ENCODE measurements around the gene C5orf15. TPM values are rescaled to one million over a fixed set of nuclear protein-coding genes. Genes with fewer than 3 reads are reported as not detected.

The C5orf15 gene
- total RNA-seq, 1 donor from 2014 or later, result 120 TPM

DNA sequence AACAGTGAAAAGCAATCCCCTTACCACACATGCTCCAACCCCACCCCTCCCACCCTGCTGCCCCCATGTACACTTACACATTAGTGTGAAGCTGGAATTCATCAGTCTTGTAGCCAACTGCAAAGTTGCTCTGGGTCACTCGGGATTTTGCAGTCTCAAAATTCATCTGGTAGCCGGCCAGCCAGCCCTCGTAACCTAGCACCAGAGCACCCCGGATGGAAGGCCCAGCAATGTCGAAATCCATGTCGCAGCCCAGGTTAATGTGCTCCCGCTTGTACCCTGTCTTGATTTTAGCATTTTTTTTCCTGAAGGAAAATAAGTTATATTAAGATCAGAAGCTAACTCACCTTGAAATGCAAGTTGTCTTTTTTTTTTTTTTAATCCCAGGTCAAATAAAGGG, 12.2 kb upstream of the C5orf15 start:
- Histone ChIP-seq H3K4me1 (no peaks in the 10 kb centered on the region), H3K9me3 (ENCODE audit: low read depth) (no peaks in the 10 kb centered on the region), H4K20me1 (ENCODE audit: low read depth) (peaks cover 4% of the 10 kb centered on the region), H3K4me3 (no peak overlapping the region), H3K79me2 (ENCODE audit: low read depth) (no peaks in the 10 kb centered on the region), H3K27me3 (no peaks in the 10 kb centered on the region), H3K27ac (no peak overlapping the region), H2AFZ (replicated peaks) (no peak overlapping the region), H3K36me3 (peaks cover 6% of the 10 kb centered on the region), H3K4me2 (no peak overlapping the region), H3F3A (ENCODE audit: low read depth) (peaks cover 3% of the 10 kb centered on the region), H3K9ac (no peak overlapping the region)
- H3K27ac Mint-ChIP-seq, result no peak overlapping the region
- peaks cover 2% of the 10 kb centered on the region for H3K27me3 Mint-ChIP-seq (ENCODE audit: insufficient read depth, low read depth)
- no peak for DNase-seq (ENCODE audit: low spot score)
- peaks cover 19% of the 10 kb centered on the region for H3K36me3 Mint-ChIP-seq
- no peaks in the 10 kb centered on the region for H3K4me1 Mint-ChIP-seq
- no peaks in the 10 kb centered on the region for H3K9me3 Mint-ChIP-seq
- TF ChIP-seq EZH2phosphoT487 (IDR thresholded peaks at IDR 0.05) (no peak), CTCF (IDR thresholded peaks at IDR 0.05) (no peak), EZH2 (IDR thresholded peaks at IDR 0.05) (no peak)
- no peak overlapping the region for H3K4me3 Mint-ChIP-seq

GRCh38 chr5:133978943-133979342, 10.5 kb upstream of the C5orf15 start:
- peaks cover 3% of the 10 kb centered on the region for H3F3A ChIP-seq (ENCODE audit: low read depth)
- H3K9ac ChIP-seq, result no peak overlapping the region
- no peak overlapping the region for H3K4me3 ChIP-seq
- Mint-ChIP-seq H3K27ac (no peak overlapping the region), H3K4me3 (no peak overlapping the region), H3K36me3 (peaks cover 15% of the 10 kb centered on the region), H3K27me3 (ENCODE audit: insufficient read depth, low read depth) (peaks cover 2% of the 10 kb centered on the region), H3K4me1 (no peaks in the 10 kb centered on the region), H3K9me3 (no peaks in the 10 kb centered on the region)
- no peaks in the 10 kb centered on the region for H3K9me3 ChIP-seq (ENCODE audit: low read depth)
- no peaks in the 10 kb centered on the region for H3K27me3 ChIP-seq
- no peak for DNase-seq (ENCODE audit: low spot score)
- no peak overlapping the region for H3K4me2 ChIP-seq
- no peak overlapping the region for H2AFZ ChIP-seq (replicated peaks)
- H3K36me3 ChIP-seq, result peaks cover 6% of the 10 kb centered on the region
- no peaks in the 10 kb centered on the region for H3K79me2 ChIP-seq (ENCODE audit: low read depth)
- TF ChIP-seq EZH2 (IDR thresholded peaks at IDR 0.05) (no peak), CTCF (IDR thresholded peaks at IDR 0.05) (no peak), EZH2phosphoT487 (IDR thresholded peaks at IDR 0.05) (no peak)
- no peaks in the 10 kb centered on the region for H3K4me1 ChIP-seq
- H3K27ac ChIP-seq, result no peak overlapping the region
- peaks cover 4% of the 10 kb centered on the region for H4K20me1 ChIP-seq (ENCODE audit: low read depth)

DNA sequence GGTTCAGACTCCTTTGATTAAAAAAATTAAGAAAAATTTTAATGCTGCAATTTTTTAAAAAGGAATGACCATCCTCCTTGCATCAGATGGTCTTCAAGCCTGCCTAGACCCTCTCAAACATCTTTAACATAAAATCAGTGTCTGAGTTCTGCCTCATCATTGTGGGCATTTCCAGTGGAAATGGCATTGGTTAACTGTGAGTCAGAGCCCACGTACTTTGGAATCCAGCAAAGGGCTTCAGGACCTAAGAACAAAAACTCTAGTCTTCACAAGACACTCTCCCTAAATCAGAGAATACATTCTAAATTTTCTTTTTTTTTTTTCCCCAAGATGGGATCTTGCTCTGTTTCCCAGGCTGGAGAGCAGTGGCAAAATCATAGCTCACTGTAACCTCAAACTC, 9.4 kb upstream of the C5orf15 start:
- Histone ChIP-seq H3K79me2 (ENCODE audit: low read depth) (no peaks in the 10 kb centered on the region), H3K9me3 (ENCODE audit: low read depth) (no peaks in the 10 kb centered on the region), H3K4me2 (no peak overlapping the region), H3K4me3 (no peak overlapping the region), H2AFZ (replicated peaks) (no peak overlapping the region), H3K36me3 (peaks cover 6% of the 10 kb centered on the region), H3K27ac (no peak overlapping the region), H3K27me3 (no peaks in the 10 kb centered on the region), H3K9ac (no peak overlapping the region), H3K4me1 (no peaks in the 10 kb centered on the region), H4K20me1 (ENCODE audit: low read depth) (peaks cover 4% of the 10 kb centered on the region), H3F3A (ENCODE audit: low read depth) (peaks cover 3% of the 10 kb centered on the region)
- Mint-ChIP-seq H3K4me3 (no peak overlapping the region), H3K27me3 (ENCODE audit: insufficient read depth, low read depth) (peaks cover 2% of the 10 kb centered on the region), H3K9me3 (no peaks in the 10 kb centered on the region), H3K36me3 (peaks cover 16% of the 10 kb centered on the region), H3K27ac (no peak overlapping the region), H3K4me1 (no peaks in the 10 kb centered on the region)
- TF ChIP-seq EZH2phosphoT487 (IDR thresholded peaks at IDR 0.05) (no peak), EZH2 (IDR thresholded peaks at IDR 0.05) (no peak), CTCF (IDR thresholded peaks at IDR 0.05) (no peak)
- no peak for DNase-seq (ENCODE audit: low spot score)
